DMS53 treated with DMSO at 0.1 percent for 48 hours (cell line): ENCODE results near the gene DAND5.

Experiments
- DNase-seq: peaks from one replicate; lab custom pipeline; 2025; ENCODE audit not compliant: unreplicated experiment; lab: John Stamatoyannopoulos, UW

Gene DAND5

GRCh38 chr19:13019332-13019731 lies 50.0 kb downstream of the DAND5 start:
- no peak for DNase-seq

DNA sequence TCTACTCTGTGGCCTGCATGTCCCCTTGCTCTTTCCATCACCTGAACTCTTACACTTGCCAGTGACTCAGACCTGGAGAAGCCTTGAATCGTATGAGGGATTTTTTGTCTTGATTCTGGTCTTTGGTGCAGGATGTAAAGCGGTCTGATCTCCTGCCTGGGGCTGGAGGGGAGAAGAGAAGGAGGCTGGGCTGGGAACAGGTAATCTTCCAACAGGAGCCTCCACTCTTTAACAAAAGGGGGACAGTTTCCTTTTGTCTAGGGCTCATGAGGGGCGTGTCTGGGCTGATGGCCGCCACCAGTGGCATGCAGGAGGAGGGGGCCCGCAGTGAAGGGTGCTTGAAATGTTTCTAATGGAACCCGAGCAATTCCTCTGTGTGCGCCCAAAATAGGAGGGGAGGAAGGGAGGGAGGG lies 50.6 kb downstream of the DAND5 start:
- no peak for DNase-seq

DNA sequence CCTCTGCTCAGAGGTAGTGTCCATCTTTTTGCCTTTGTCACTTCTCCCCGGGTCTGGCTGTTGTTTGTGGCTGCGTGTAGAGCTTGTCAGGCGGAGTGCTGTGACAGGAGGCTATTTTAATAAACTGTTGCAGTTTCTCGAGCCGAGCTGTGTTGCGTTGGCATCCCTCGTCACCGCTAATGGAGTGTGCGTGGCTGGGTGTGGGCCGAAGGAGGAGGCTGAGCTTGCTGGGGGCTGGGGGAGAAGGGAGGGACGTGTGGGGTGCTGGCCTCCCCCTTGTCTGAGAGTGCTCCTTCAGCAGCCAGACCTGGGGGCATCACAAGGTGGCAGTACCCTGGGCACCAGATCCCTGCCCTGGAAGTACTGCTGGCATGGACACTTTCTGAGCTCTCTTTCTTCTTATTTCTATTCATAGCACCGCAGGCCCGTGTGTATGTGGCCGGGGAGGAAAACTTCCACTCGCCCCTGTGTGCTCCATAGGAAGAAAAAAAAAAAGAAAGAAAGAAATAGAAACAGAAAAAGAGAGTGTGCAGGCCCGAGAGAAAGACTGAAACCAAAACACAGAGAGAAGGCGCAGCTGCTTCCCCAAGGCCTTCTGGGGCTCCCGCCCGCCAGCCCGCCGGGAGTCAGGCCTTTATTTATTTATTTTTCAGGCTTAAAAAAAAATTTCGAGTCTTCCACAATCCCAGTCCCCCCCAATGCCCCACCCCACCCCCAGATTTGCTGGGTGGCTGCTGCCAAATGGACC lies 52.9 kb downstream of the DAND5 start:
- no peak for DNase-seq

GRCh38 chr19:13022859-13023636 lies 53.7 kb downstream of the DAND5 start:
- no peak for DNase-seq

DNA sequence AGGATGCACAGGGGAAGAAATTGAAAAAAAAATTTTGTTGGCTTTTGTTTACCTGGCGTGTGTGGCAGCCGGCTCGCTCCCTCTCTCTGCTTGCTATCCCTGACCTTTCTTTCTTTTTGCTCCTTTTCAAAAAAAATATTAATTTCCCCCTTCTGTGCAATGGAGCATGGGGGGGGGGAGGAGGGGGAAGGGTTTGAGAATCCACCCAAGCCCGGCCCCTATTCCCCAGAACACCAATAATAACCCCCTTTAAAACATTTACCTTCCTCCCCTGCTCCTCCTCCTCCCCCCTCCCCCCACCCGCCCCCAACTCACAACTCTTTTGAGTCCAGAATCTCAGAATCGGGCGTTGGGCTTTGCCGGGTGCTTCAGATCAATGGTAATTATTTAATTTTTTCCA lies 54.3 kb downstream of the DAND5 start:
- DNase-seq, result no peak
